ENCODE measurements around the gene GDPD3. TPM values are rescaled to one million over a fixed set of nuclear protein-coding genes. Genes with fewer than 3 reads are reported as not detected.
A peak's percentile ranks its signal among the peaks of the same experiment; 100 is the strongest.

Gene GDPD3
- total and polyA plus RNA-seq, 2 of the 13 experiments (the other 11 are each of a cell fraction or from before 2014, with no cell fraction given), result 18.7 to 20.6 TPM

DNA sequence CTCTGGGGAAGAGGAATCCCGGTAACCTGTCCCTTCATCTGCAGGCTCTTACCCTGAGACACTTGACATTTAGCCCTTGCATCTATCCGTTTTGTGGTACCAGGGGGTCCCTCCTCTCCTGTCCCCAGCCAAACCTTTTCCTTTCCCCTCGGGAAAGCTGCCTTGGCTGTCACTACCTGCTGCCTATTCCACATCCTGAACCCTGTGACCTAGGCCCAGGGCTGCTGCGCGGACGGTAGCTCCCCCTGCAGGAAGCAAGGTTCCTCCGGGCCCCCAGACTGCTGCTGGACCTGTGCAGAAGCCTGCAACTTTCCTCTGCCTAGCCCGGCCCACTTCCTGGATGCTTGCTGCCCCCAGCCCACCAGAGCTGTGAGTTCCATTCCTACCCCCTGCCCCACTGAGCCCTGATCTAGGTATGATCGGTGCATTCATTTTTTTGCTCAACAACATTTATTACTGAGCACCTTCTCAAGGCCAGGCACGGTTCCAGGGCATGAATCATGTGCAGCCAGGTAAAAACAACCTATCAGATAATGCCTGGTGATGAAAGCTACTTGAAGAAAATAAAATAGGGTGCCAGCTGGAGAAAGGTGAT is 58.3 kb downstream of the GDPD3 start (continued):
- TF ChIP-seq, protein P1, sequence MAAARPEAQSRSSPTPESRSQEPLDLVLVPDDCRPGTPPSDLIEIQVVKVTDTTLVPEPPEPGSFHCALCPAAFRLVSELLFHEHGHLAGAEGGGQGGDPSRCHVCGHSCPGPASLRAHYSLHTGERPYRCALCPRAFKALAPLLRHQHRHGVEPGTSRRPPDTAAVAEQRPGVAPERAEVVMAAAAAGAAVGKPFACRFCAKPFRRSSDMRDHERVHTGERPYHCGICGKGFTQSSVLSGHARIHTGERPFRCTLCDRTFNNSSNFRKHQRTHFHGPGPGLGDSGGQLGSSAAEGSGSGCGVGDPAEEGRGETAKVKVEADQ (CRISPR knock-in tag; IDR thresholded peaks at IDR 0.05; ENCODE audit: borderline replicate concordance), result 0 out of 2 replicates have a peak, but pooled peaks have one; percentile 36
- TF ChIP-seq ZNF883 (CRISPR knock-in tag; IDR thresholded peaks at IDR 0.05; ENCODE audit: not compliant biosample characterization), result peak; percentile 80
- no peak for TF ChIP-seq STAT5B (CRISPR knock-in tag; IDR thresholded peaks at IDR 0.05)
- TF ChIP-seq, protein P2, sequence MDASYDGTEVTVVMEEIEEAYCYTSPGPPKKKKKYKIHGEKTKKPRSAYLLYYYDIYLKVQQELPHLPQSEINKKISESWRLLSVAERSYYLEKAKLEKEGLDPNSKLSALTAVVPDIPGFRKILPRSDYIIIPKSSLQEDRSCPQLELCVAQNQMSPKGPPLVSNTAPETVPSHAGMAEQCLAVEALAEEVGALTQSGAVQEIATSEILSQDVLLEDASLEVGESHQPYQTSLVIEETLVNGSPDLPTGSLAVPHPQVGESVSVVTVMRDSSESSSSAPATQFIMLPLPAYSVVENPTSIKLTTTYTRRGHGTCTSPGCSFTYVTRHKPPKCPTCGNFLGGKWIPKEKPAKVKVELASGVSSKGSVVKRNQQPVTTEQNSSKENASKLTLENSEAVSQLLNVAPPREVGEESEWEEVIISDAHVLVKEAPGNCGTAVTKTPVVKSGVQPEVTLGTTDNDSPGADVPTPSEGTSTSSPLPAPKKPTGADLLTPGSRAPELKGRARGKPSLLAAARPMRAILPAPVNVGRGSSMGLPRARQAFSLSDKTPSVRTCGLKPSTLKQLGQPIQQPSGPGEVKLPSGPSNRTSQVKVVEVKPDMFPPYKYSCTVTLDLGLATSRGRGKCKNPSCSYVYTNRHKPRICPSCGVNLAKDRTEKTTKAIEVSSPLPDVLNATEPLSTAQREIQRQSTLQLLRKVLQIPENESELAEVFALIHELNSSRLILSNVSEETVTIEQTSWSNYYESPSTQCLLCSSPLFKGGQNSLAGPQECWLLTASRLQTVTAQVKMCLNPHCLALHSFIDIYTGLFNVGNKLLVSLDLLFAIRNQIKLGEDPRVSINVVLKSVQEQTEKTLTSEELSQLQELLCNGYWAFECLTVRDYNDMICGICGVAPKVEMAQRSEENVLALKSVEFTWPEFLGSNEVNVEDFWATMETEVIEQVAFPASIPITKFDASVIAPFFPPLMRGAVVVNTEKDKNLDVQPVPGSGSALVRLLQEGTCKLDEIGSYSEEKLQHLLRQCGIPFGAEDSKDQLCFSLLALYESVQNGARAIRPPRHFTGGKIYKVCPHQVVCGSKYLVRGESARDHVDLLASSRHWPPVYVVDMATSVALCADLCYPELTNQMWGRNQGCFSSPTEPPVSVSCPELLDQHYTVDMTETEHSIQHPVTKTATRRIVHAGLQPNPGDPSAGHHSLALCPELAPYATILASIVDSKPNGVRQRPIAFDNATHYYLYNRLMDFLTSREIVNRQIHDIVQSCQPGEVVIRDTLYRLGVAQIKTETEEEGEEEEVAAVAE (CRISPR knock-in tag; IDR thresholded peaks at IDR 0.05; ENCODE audit: borderline replicate concordance), result 0 out of 2 replicates have a peak, but pooled peaks have one; percentile 53
- peak; percentile 61; the same call in 1 of the 2 replicates for TF ChIP-seq ZFY (CRISPR knock-in tag; IDR thresholded peaks at IDR 0.05)
- TF ChIP-seq, protein P3, sequence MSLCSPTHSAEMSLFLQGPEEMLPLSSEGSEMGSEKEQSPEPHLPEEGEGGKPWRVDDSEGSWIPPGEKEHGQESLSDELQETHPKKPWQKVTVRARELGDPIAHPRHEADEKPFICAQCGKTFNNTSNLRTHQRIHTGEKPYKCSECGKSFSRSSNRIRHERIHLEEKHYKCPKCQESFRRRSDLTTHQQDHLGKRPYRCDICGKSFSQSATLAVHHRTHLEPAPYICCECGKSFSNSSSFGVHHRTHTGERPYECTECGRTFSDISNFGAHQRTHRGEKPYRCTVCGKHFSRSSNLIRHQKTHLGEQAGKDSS (CRISPR knock-in tag; IDR thresholded peaks at IDR 0.05; ENCODE audit: borderline replicate concordance, low read depth), result peak; percentile 70; the same call in 1 of the 2 replicates
- TF ChIP-seq CBX5 (CRISPR knock-in tag; IDR thresholded peaks at IDR 0.05; ENCODE audit: borderline replicate concordance), result 0 out of 2 replicates have a peak, but pooled peaks have one; percentile 49
- TF ChIP-seq, protein P4, sequence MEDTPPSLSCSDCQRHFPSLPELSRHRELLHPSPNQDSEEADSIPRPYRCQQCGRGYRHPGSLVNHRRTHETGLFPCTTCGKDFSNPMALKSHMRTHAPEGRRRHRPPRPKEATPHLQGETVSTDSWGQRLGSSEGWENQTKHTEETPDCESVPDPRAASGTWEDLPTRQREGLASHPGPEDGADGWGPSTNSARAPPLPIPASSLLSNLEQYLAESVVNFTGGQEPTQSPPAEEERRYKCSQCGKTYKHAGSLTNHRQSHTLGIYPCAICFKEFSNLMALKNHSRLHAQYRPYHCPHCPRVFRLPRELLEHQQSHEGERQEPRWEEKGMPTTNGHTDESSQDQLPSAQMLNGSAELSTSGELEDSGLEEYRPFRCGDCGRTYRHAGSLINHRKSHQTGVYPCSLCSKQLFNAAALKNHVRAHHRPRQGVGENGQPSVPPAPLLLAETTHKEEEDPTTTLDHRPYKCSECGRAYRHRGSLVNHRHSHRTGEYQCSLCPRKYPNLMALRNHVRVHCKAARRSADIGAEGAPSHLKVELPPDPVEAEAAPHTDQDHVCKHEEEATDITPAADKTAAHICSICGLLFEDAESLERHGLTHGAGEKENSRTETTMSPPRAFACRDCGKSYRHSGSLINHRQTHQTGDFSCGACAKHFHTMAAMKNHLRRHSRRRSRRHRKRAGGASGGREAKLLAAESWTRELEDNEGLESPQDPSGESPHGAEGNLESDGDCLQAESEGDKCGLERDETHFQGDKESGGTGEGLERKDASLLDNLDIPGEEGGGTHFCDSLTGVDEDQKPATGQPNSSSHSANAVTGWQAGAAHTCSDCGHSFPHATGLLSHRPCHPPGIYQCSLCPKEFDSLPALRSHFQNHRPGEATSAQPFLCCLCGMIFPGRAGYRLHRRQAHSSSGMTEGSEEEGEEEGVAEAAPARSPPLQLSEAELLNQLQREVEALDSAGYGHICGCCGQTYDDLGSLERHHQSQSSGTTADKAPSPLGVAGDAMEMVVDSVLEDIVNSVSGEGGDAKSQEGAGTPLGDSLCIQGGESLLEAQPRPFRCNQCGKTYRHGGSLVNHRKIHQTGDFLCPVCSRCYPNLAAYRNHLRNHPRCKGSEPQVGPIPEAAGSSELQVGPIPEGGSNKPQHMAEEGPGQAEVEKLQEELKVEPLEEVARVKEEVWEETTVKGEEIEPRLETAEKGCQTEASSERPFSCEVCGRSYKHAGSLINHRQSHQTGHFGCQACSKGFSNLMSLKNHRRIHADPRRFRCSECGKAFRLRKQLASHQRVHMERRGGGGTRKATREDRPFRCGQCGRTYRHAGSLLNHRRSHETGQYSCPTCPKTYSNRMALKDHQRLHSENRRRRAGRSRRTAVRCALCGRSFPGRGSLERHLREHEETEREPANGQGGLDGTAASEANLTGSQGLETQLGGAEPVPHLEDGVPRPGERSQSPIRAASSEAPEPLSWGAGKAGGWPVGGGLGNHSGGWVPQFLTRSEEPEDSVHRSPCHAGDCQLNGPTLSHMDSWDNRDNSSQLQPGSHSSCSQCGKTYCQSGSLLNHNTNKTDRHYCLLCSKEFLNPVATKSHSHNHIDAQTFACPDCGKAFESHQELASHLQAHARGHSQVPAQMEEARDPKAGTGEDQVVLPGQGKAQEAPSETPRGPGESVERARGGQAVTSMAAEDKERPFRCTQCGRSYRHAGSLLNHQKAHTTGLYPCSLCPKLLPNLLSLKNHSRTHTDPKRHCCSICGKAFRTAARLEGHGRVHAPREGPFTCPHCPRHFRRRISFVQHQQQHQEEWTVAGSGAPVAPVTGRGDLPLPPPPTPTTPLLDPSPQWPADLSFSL (CRISPR knock-in tag; IDR thresholded peaks at IDR 0.05), result peak; percentile 52; the same call in 1 of the 2 replicates
- peak; percentile 37; the same call in 1 of the 2 replicates for TF ChIP-seq ZNF614 (CRISPR knock-in tag; IDR thresholded peaks at IDR 0.05; ENCODE audit: borderline replicate concordance)

Data from HepG2 (cell line).